Esophagus (tissue), 2 donors: ENCODE results near the gene ATP10A. TPM values are rescaled to one million over a fixed set of nuclear protein-coding genes. Genes with fewer than 3 reads are reported as not detected.
A peak's percentile ranks its signal among the peaks of the same experiment; 100 is the strongest.

Experiments used
- H3K27ac ChIP-seq, 2 donors: one replicate each; pipeline ENCODE4 v1.5.1; 2013; ENCODE audit warnings: low read depth in 2 of 2, mild to moderate bottlenecking in 2 of 2, inconsistent platforms in 1 of 2, low read length in 1 of 2, moderate library complexity in 1 of 2
- H3K27me3 ChIP-seq, 2 donors: one replicate each; pipeline ENCODE4 v1.6.1; 2013; ENCODE audit warnings: low read length in 2 of 2, control low read depth in 1 of 2, mild to moderate bottlenecking in 1 of 2; ENCODE audit not compliant: insufficient read depth in 2 of 2, control insufficient read depth in 1 of 2
- H3K36me3 ChIP-seq, 2 donors: one replicate each; pipeline ENCODE4 v1.6.1; 2013; ENCODE audit warnings: low read length in 1 of 2; ENCODE audit not compliant: control insufficient read depth in 2 of 2, insufficient read depth in 2 of 2
- H3K4me1 ChIP-seq, 2 donors: one replicate each; pipeline ENCODE4 v1.6.1; 2013; ENCODE audit warnings: low read length in 1 of 2; ENCODE audit not compliant: control insufficient read depth in 2 of 2, insufficient read depth in 2 of 2
- H3K4me3 ChIP-seq, 2 donors: one replicate each; pipeline ENCODE4 v1.5.1; 2013; ENCODE audit warnings: low read length in 2 of 2, mild to moderate bottlenecking in 2 of 2, low read depth in 1 of 2, moderate library complexity in 1 of 2
- H3K9me3 ChIP-seq, 2 donors: one replicate each; pipeline ENCODE4 v1.6.1; 2013; ENCODE audit warnings: mild to moderate bottlenecking in 2 of 2, low read depth in 1 of 2, low read length in 1 of 2, moderate library complexity in 1 of 2; ENCODE audit not compliant: control insufficient read depth in 2 of 2, insufficient read depth in 1 of 2
- WGBS, 2 donors: extraction: QIAGEN DNeasy Blood & Tissue Kit; methylation state at CpG; one replicate each; pipeline ENCODE4 v1.1.7; 2013; 5-methylcytosine and 5-hydroxymethylcytosine counted together
- polyA plus RNA-seq, 2 donors: library from polyadenylated mRNA; stranded (reverse); fragments of 200-250 nt; gene quantifications; one replicate each; pipeline ENCODE4 v1.2.3, GENCODE V29; 2013
- donor health status: healthy with polysubstance abuse.
- donor health status: Bipolar disorder and iron deficiency.

ATP10A gene
- polyA plus RNA-seq, 2 donors: 0.79 to 0.86 TPM

- Histone ChIP-seq H3K27ac (no peak overlapping the region), H3K36me3 (no peaks in the 10 kb centered on the region), H3K27me3 (no peaks in the 10 kb centered on the region), H3K4me1 (peaks cover 4 to 5% of the 10 kb centered on the region in 2 donors), H3K9me3 (no peaks in the 10 kb centered on the region), H3K4me3 (no peak overlapping the region)
- 82 to 84% methylated on average over 17 of the region's 17 CpGs for WGBS, 2 donors
Observed at GRCh38 chr15:25784876-25785640, 78.1 kb downstream of the ATP10A start.

GRCh38 chr15:25783607-25784540 is 79.3 kb downstream of the ATP10A start:
- H3K4me1 ChIP-seq: peaks cover 4 to 5% of the 10 kb centered on the region in 2 donors
- no peaks in the 10 kb centered on the region for H3K9me3 ChIP-seq
- H3K27ac ChIP-seq: peak overlapping the region in 1 of 2 donors; percentile 40
- 69 to 71% methylated on average over 19 of the region's 19 CpGs for whole genome bisulfite sequencing, 2 donors
- no peaks in the 10 kb centered on the region for H3K36me3 ChIP-seq
- no peaks in the 10 kb centered on the region for H3K27me3 ChIP-seq
- H3K4me3 ChIP-seq: no peak overlapping the region

- no peaks in the 10 kb centered on the region for H3K9me3 ChIP-seq
- H3K27ac ChIP-seq: no peak overlapping the region
- H3K27me3 ChIP-seq: no peaks in the 10 kb centered on the region
- 75 to 80% methylated on average over 3 of the region's 3 CpGs for WGBS, 2 donors
- H3K4me1 ChIP-seq: peaks cover 4 to 5% of the 10 kb centered on the region in 2 donors
- no peaks in the 10 kb centered on the region for H3K36me3 ChIP-seq
- H3K4me3 ChIP-seq: no peak overlapping the region
Observed at GRCh38 chr15:25783134-25783533, 80.0 kb downstream of the ATP10A start.

- no peaks in the 10 kb centered on the region for H3K36me3 ChIP-seq
- no peaks in the 10 kb centered on the region for H3K27me3 ChIP-seq
- 93 to 94% methylated on average over 28 of the region's 28 CpGs for WGBS, 2 donors
- H3K4me3 ChIP-seq: no peak overlapping the region
- no peak overlapping the region for H3K27ac ChIP-seq
- H3K4me1 ChIP-seq: no peaks in the 10 kb centered on the region
- no peaks in the 10 kb centered on the region for H3K9me3 ChIP-seq
Observed at GRCh38 chr15:25780479-25781255, 82.5 kb downstream of the ATP10A start.

- 72 to 77% methylated on average over 1 of the region's 1 CpG for WGBS, 2 donors
- Histone ChIP-seq H3K36me3 (no peaks in the 10 kb centered on the region), H3K4me1 (no peaks in the 10 kb centered on the region), H3K9me3 (no peaks in the 10 kb centered on the region), H3K27ac (no peak overlapping the region), H3K27me3 (no peaks in the 10 kb centered on the region), H3K4me3 (no peak overlapping the region)
Observed at GRCh38 chr15:25778161-25778560, 85.0 kb downstream of the ATP10A start.

GRCh38 chr15:25777037-25777436 is 86.1 kb downstream of the ATP10A start:
- Histone ChIP-seq H3K4me1 (peaks cover 0 to 2% of the 10 kb centered on the region in 2 donors), H3K4me3 (no peak overlapping the region), H3K9me3 (no peaks in the 10 kb centered on the region), H3K27ac (no peak overlapping the region), H3K36me3 (no peaks in the 10 kb centered on the region), H3K27me3 (no peaks in the 10 kb centered on the region)
- 81 to 90% methylated on average over 11 of the region's 11 CpGs for WGBS, 2 donors

- Histone ChIP-seq H3K9me3 (no peaks in the 10 kb centered on the region), H3K27me3 (no peaks in the 10 kb centered on the region), H3K4me1 (peaks cover 0 to 2% of the 10 kb centered on the region in 2 donors), H3K36me3 (no peaks in the 10 kb centered on the region), H3K27ac (no peak overlapping the region), H3K4me3 (no peak overlapping the region)
- WGBS, 2 donors: 81 to 85% methylated on average over 15 of the region's 15 CpGs
Observed at GRCh38 chr15:25776071-25776746, 86.9 kb downstream of the ATP10A start.

GRCh38 chr15:25775317-25775912 is 87.7 kb downstream of the ATP10A start:
- no peak overlapping the region for H3K27ac ChIP-seq
- H3K36me3 ChIP-seq: no peaks in the 10 kb centered on the region
- no peak overlapping the region for H3K4me3 ChIP-seq
- WGBS, 2 donors: 27 to 44% methylated on average over 13 of the region's 13 CpGs
- peaks cover 0 to 4% of the 10 kb centered on the region in 2 donors for H3K4me1 ChIP-seq
- no peaks in the 10 kb centered on the region for H3K9me3 ChIP-seq
- H3K27me3 ChIP-seq: no peaks in the 10 kb centered on the region
